GM19025 (cell line): ENCODE results near the gene ZNF93.
"Not testable (repeated sequence)": the region's sequence is repeated elsewhere in the genome, so short reads cannot be mapped to it uniquely, and the experiment has no call there.

Experiments
- ATAC-seq: cut with Tn5 transposase; IDR thresholded peaks from one replicate; pipeline ENCODE4 v1.9.1; 2021; ENCODE audit warnings: mild to moderate bottlenecking, low read depth, moderate library complexity; ENCODE audit not compliant: unreplicated experiment

ZNF93 gene

GRCh38 chr19:19933432-19934314 lies 32.9 kb downstream of the ZNF93 start:
- not testable (repeated sequence) for ATAC-seq

DNA sequence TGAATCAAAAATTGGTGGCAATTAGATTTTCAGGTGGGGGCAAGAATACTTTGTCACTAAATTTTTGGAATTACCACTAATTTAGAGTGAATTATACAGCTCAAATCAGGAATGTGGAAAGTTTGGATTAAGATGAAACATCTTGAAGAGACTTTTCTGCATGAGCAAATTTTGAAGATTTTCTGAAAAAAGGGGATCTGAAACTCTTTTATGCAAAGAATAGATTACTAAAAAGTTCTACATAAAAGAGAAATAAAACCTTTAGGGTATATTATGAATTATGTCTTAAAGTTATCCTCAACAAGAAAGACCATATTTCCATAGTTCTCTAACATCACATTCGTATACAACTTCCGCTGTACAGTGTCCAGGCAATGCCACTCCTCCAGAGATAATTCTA lies 36.7 kb downstream of the ZNF93 start:
- ATAC-seq, result no peak

- no peak for ATAC-seq
These were observed 37.7 kb downstream of the ZNF93 start for GRCh38 chr19:19938449-19938848.

- no peak for ATAC-seq
These were observed 43.3 kb downstream of the ZNF93 start for GRCh38 chr19:19943848-19944582.

GRCh38 chr19:19944583-19944880 lies 43.8 kb downstream of the ZNF93 start:
- no peak for ATAC-seq

DNA sequence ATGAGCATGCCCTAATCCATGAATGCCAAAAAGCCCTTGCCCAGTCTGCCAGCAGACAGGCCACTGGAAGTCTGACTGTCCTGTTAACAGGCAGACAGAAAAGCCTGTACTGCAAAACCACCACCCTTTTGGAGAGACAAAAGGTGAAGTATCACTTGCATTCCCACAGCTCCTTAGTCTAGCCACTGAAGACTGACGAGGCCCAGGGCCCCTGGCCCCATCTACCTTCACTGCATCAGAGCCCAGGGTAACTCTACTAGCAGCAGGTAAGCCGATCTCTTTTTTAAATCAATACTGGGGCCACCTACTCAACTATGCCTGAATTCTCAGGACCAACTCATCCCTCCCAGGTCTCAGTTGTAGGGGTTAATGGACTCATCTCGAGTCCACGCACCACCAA lies 45.5 kb downstream of the ZNF93 start:
- ATAC-seq, result no peak

DNA sequence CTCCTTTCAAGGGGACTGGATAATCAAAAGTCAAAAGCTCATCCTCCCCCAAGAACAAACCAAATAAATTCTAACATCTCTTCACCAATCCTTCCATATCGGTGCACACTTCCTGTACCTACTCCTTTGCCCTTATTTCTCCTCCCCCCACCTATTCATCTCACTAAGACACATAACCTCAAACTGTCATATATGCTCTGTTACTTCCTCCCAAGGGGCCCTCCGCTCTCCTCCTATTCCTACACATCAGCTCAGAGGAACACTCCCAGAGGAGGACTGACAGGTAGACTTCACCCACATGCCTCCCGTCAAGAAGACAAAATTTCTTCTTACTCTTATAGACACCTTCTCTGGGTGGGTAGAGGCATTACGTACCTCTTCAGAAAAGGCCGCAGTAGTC lies 48.1 kb downstream of the ZNF93 start:
- ATAC-seq, result no peak

DNA sequence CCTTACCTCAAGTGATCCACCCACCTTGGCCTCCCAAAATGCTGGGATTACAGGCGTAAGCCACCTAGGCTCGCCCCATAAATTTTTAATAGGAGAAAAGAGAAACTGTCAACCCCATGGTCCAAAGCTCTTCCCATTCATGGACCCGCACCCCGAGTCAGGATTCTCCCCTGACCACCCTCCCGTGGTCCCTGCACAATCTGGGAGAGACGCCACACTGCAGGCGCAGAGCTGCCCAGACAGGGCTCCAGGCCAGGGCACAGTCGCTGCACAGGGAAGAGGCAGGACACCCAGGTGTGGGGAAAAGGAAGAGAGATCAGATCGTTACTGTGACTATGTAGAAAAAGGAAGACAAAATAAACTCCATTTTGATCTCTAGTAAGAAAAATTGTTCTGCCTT lies 54.5 kb downstream of the ZNF93 start:
- no peak for ATAC-seq

DNA sequence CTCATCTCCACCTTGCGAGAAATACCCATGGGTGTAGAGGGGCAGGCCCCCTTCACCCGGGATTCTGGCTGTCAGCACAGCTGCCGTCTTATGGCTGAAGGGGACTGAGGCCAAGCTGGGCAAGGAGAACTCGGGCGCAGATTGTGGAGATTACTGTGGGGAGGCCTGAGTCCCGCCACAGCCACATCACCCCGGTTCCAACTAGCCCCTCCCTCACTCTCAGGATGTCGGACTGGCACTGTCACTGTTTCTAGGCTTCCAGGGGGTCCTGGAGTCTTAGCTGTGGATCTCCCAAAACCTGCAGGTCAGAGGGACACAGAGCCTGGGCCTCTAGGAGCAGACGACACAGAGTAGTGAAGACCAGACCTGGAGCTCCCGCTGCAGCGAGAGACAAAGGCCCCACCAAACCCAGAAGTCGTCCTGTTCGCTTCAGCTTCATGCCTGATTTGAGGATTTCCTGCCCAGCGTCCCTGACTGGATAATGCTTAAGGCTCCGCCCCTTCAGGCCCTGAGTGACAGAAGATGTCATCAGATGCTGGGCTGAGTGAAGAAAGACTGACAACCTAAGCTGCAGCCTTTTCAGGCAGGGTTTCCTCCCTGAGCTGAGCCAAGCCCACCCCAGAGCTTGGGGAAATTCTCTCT lies 55.8 kb downstream of the ZNF93 start:
- no peak for ATAC-seq

DNA sequence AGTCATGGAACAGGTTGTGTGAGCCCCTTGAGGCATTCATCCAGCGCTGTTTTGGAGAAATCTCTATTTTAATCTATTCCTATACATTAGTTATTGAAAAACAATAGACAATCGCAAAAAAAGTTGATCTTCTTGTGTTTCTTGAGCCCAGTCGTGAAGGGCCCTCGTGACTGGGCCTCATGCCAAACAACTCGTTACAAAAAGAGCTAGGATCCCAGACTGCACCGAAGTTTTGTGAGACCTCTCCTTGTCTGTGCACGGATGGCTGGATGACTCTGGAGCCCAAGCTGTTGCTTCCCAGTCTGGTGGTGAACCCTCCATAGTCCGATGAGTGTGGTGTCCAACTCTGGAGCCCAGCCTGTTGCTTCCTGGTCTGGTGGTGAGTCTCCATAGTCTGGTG lies 57.0 kb downstream of the ZNF93 start:
- ATAC-seq, result not testable (repeated sequence)

- not testable (repeated sequence) for ATAC-seq
These were observed 58.5 kb downstream of the ZNF93 start for GRCh38 chr19:19959151-19959799.

DNA sequence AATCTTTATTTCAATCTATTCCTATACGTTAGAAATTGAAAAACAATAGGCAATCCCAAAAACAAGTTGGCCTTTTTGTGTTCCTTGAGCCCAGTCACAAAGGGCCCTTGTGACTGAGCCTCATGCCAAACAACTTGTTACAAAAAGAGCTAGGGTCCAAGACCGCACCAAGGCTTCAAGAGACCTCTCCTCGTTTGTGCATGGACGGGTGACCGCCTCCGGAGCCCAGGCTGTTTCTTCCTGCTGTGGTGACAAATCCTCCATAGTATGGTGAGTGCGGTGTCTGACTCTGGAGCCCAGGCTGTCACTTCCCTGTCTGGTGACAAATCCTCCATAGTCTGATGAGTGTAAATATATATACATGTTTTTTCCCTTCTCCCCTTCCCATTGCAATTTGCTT lies 63.7 kb downstream of the ZNF93 start:
- ATAC-seq, result no peak

DNA sequence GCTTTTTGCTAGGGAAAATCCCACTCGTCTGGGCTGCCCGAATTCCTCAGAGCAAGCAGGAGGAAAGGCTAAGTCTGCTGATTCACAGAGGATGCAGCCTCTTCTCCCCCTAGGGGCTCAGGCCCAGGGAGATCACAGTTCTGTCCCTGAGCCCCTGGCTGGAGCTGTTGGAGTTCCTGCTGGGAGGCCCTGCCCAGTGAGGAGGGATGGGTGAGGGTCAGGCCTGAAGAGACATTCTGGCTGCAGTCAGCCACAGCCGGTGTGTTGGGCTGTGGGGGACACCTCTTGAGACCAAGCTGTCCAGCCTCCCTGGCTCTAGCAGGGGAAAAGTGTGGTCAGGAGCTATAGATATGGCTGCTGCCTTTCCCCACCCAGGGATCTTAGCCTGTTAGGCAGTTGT lies 65.4 kb downstream of the ZNF93 start:
- not testable (repeated sequence) for ATAC-seq

DNA sequence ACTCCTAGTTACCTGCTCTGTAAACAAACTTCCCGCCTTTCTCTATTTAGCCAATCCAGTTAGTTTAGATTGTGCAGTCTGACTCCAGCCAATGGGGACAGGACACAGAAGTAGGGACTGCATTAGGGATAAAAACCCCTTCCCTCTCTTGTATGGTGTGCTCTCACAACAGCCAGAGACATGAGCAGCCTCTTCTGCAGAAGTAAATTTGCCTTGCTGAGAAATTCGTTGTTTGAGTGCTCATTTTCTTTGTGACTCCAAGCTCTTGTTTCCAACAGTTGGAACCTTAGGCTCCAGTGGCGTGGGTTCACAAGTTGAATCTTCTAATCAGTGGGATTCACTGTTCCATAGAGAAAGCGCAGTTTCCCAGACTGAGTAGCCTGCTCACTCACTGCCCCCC lies 66.1 kb downstream of the ZNF93 start:
- ATAC-seq, result no peak
